Measurements from ENCODE around the gene REXO5. TPM values are rescaled to one million over a fixed set of nuclear protein-coding genes. Genes with fewer than 3 reads are reported as not detected.

REXO5 gene
- total RNA-seq, 1 experiment from 2014 or later = 6.7 TPM

GRCh38 chr16:20798364-20798763 lies 8.0 kb upstream of the REXO5 start:
- Mint-ChIP-seq H3K9me3 (no peaks in the 10 kb centered on the region), H3K27ac (no peak overlapping the region), H3K4me3 (no peak overlapping the region), H3K36me3 (ENCODE audit: insufficient read depth in 1 of 3, low read depth in 3 of 3) (peaks cover 0 to 21% (median 19%) of the 10 kb centered on the region in 3 experiments; a peak in 5 of 7 replicates), H3K27me3 (ENCODE audit: low read depth) (no peaks in the 10 kb centered on the region), H3K4me1 (no peaks in the 10 kb centered on the region)
- Histone ChIP-seq H3K79me1 (ENCODE audit: insufficient read depth, low read depth, low read length, poor library complexity, severe bottlenecking) (no peaks in the 10 kb centered on the region), H4K91ac (ENCODE audit: insufficient read length, low read depth, low read length) (no peak overlapping the region), H4K5ac (ENCODE audit: insufficient read length, low read depth, low read length) (no peak overlapping the region), H3K14ac (ENCODE audit: insufficient read depth, low read length) (no peak overlapping the region), H2BK12ac (ENCODE audit: insufficient read length, low read depth, low read length) (no peak overlapping the region), H3K4ac (ENCODE audit: low read depth, low read length) (no peak overlapping the region), H2BK5ac (ENCODE audit: insufficient read length, low read length) (no peak overlapping the region), H3K9me3 (ENCODE audit: control insufficient read depth, low read depth, low read length) (no peaks in the 10 kb centered on the region), H3K79me2 (ENCODE audit: insufficient read depth, low read length) (no peaks in the 10 kb centered on the region), H3K9ac (ENCODE audit: extremely low read depth, insufficient read length, low read length) (no peak overlapping the region), H2BK120ac (ENCODE audit: low read depth, low read length, poor library complexity, severe bottlenecking) (no peak overlapping the region), H4K20me1 (ENCODE audit: control insufficient read depth, insufficient read depth, insufficient read length) (no peaks in the 10 kb centered on the region), H2AFZ (ENCODE audit: low read length) (no peak overlapping the region), H2BK15ac (ENCODE audit: low read depth, low read length) (no peak overlapping the region), H3K23ac (ENCODE audit: insufficient read length, low read depth, low read length) (no peak overlapping the region), H3K23me2 (ENCODE audit: insufficient read length, low read depth, low read length, poor library complexity, severe bottlenecking) (no peaks in the 10 kb centered on the region), H3K4me2 (ENCODE audit: insufficient read depth, insufficient read length, low read length) (no peak overlapping the region), H3K27ac (ENCODE audit: insufficient read length, low read depth, low read length) (no peak overlapping the region), H3K18ac (ENCODE audit: insufficient read length, low read depth, low read length) (no peak overlapping the region), H3T11ph (ENCODE audit: low read length) (no peak overlapping the region), H3K27me3 (ENCODE audit: insufficient read depth, low read length) (no peaks in the 10 kb centered on the region), H2AK5ac (ENCODE audit: insufficient read length, low read length) (no peak overlapping the region), H3K4me1 (ENCODE audit: insufficient read depth, low read length) (no peaks in the 10 kb centered on the region), H4K8ac (replicated peaks; ENCODE audit: insufficient read length, low read depth, low read length) (no peak overlapping the region), H3K56ac (ENCODE audit: insufficient read length, low read depth, low read length) (no peak overlapping the region), H2BK20ac (ENCODE audit: low read depth, low read length, poor library complexity, severe bottlenecking) (no peak overlapping the region)
- DNase-seq = no peak
- WGBS (ENCODE audit: extremely low coverage, insufficient read length, low lambda C conversion rate) = no CpG with 5 or more reads among the region's 2 CpGs
- no peak for TF ChIP-seq CTCF (conservative IDR thresholded peaks at IDR 0.05)

All from H9 (cell line).